Stimulated activated CD8-positive, alpha-beta memory T cell treated with anti-CD3 and anti-CD28 coated beads, Interleukin-12 subunit alpha, Interleukin-12 subunit beta, amount 100 ng/mL, for 1 hour (primary cell): ENCODE measurements around the gene GLB1L.
A peak's percentile ranks its signal among the peaks of the same experiment; 100 is the strongest.
"Not testable (repeated sequence)": the region's sequence is repeated elsewhere in the genome, so short reads cannot be mapped to it uniquely, and the experiment has no call there.

Source experiments
- DNase-seq: peaks from one replicate; pipeline ENCODE4 v3.0.0-alpha.2; 2020; ENCODE audit warnings: low read depth

GLB1L gene

GRCh38 chr2:219280651-219281050, 35.4 kb upstream of the GLB1L start:
- no peak for DNase-seq

- DNase-seq, result no peak
Measured at GRCh38 chr2:219279916-219280516, 34.8 kb upstream of the GLB1L start.

- DNase-seq, result peak; percentile 98
Measured at GRCh38 chr2:219279151-219279915, 34.1 kb upstream of the GLB1L start, which contains the start of gene DNAJB2. DNAJB2 (plus strand) TSS chr2:219279366; CDS start chr2:219279834, 468 bp downstream.

GRCh38 chr2:219278655-219279150, 33.5 kb upstream of the GLB1L start:
- DNase-seq, result no peak

GRCh38 chr2:219277703-219278654, 32.7 kb upstream of the GLB1L start:
- peak; percentile 58 for DNase-seq

GRCh38 chr2:219274361-219274921, 29.2 kb upstream of the GLB1L start:
- DNase-seq, result no peak

- DNase-seq, result no peak
Measured at GRCh38 chr2:219273937-219274336, 28.7 kb upstream of the GLB1L start.

- DNase-seq, result no peak
Measured at GRCh38 chr2:219272995-219273394, 27.8 kb upstream of the GLB1L start.

- no peak for DNase-seq
Measured at GRCh38 chr2:219272356-219272755, 27.1 kb upstream of the GLB1L start.

GRCh38 chr2:219271021-219271420, 25.8 kb upstream of the GLB1L start:
- no peak for DNase-seq

GRCh38 chr2:219270055-219270372, 24.8 kb upstream of the GLB1L start:
- DNase-seq, result no peak

GRCh38 chr2:219269362-219270054, 24.3 kb upstream of the GLB1L start:
- DNase-seq, result no peak

- no peak for DNase-seq
Measured at GRCh38 chr2:219268294-219268693, 23.1 kb upstream of the GLB1L start.

GRCh38 chr2:219266886-219267285, 21.6 kb upstream of the GLB1L start:
- no peak for DNase-seq

- DNase-seq, result no peak
Measured at GRCh38 chr2:219266232-219266631, 21.0 kb upstream of the GLB1L start.

- DNase-seq, result no peak
Measured at GRCh38 chr2:219261024-219261855, 16.0 kb upstream of the GLB1L start.

GRCh38 chr2:219258942-219259341, 13.7 kb upstream of the GLB1L start:
- not testable (repeated sequence) for DNase-seq

- no peak for DNase-seq
Measured at GRCh38 chr2:219254590-219255201, 9.5 kb upstream of the GLB1L start.

- peak; percentile 85 for DNase-seq
Measured at GRCh38 chr2:219253753-219254589, 8.7 kb upstream of the GLB1L start, which contains the start of gene TUBA4A. TUBA4A (minus strand) TSS chr2:219253918; CDS start chr2:219253858, 60 bp downstream.
